ENCODE data around the gene MAGEB3. TPM values are rescaled to one million over a fixed set of nuclear protein-coding genes. Genes with fewer than 3 reads are reported as not detected.

MAGEB3 gene
- total and polyA plus RNA-seq, 9 of the 15 experiments (the other 6 are each of a cell fraction or from before 2014, with no cell fraction given), result 0.07 to 0.11 TPM; not detected in 7

DNA sequence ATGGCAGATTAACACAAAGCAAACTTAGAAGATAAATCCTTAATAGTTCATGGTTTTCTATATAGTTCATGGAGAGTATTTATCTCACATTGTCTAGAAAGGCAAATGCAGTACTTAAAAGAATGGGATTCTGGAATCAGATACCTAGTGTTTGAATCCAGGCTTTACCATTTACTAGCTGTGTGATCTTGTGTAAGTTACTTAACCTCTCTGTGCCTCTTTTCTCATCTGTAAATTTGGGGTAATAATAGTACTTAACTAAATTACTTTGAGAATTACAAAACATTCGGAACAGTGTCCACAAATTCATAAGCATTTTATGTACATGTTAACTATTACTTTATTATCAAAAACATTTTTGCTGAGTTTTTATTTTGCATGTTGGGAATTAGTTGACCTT lies 32.3 kb downstream of the MAGEB3 start:
- DNase-seq (ENCODE audit: extremely low read depth in 1 of 4, low spot score in 3 of 4) (no peak), ATAC-seq (no peak), FAIRE-seq (no peak)
- BruUV-seq (replicated peaks), result no TSS peak
- no peaks in the 10 kb centered on the region for H3K4me1 ChIP-seq (replicated peaks in 1 of 2; ENCODE audit: control insufficient read depth in 2 of 2, insufficient read depth in 2 of 2, low read length in 2 of 2)
- no peak overlapping the region for H3K9ac ChIP-seq (ENCODE audit: insufficient read depth in 1 of 2, low read depth in 2 of 2, low read length in 2 of 2)
- no peaks in the 10 kb centered on the region for H3K9me1 ChIP-seq (ENCODE audit: control insufficient read depth, insufficient read depth, low read length)
- in situ Hi-C loops (cut with MboI), result no loop called here
- 0% methylated on average over 1 of the region's 1 CpG for WGBS (ENCODE audit: insufficient coverage, low coverage, missing lambda C conversion rate)
- H3K4me3 ChIP-seq, result no peak overlapping the region
- intact Hi-C loops (cut with micrococcal nuclease), result no loop called here
- no peak overlapping the region for H3K4me2 ChIP-seq (ENCODE audit: insufficient read depth, low read length)
- ChIA-PET POLR2A (no interaction called here), CTCF (ENCODE audit: low intra/inter-chr PET ratio) (no interaction called here)
- H3K36me3 ChIP-seq (ENCODE audit: control insufficient read depth, insufficient read depth, low read length), result no peaks in the 10 kb centered on the region
- TF ChIP-seq RBM25 (IDR thresholded peaks at IDR 0.05; ENCODE audit: low read depth, low read length, severe bottlenecking) (peak; percentile 98), XRCC4 (IDR thresholded peaks at IDR 0.05; ENCODE audit: extremely low read depth, insufficient read depth, insufficient read length) (no peak), ZFP36 (IDR thresholded peaks at IDR 0.05; ENCODE audit: low read depth, low read length, partially characterized antibody) (peak; percentile 48)
- no peaks in the 10 kb centered on the region for H3K9me3 ChIP-seq (replicated peaks; ENCODE audit: control insufficient read depth, insufficient read depth, low read depth, low read length)
- H2AFZ ChIP-seq (ENCODE audit: low read depth, low read length), result no peak overlapping the region
- H4K20me1 ChIP-seq (replicated peaks; ENCODE audit: control insufficient read depth, insufficient read depth, low read length), result no peaks in the 10 kb centered on the region
- H3K27me3 ChIP-seq (ENCODE audit: control insufficient read depth in 2 of 2, insufficient read depth in 2 of 2, low read length in 2 of 2), result no peaks in the 10 kb centered on the region
- no peaks in the 10 kb centered on the region for H3K79me2 ChIP-seq (ENCODE audit: control insufficient read depth, insufficient read depth, low read length)
- H3K27ac ChIP-seq (ENCODE audit: extremely low read depth, low read depth, low read length), result no peak overlapping the region

DNA sequence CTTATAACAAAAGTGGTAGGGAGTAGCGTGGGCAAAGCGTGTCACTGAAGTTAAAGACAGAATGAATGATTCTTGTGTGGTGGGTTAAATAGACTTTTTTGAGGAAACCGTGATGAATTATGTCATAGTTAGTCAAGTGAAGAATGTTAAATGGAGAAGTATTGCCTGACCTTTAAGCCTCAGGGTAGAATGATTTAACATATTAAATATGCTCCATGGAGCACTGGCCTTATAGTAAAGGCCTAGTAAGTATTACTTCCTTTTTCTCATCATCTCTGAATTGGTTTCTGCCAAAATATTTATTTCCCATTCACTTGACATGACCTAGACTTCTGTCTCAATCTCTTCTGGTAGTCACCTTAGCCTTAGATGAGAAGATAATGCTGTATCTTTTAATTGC lies 40.2 kb downstream of the MAGEB3 start:
- DNase-seq (ENCODE audit: extremely low read depth in 1 of 4, low spot score in 3 of 4) (no peak), ATAC-seq (no peak), FAIRE-seq (no peak)
- intact Hi-C loops (cut with micrococcal nuclease) (loop anchor here (10.0 kb wide), 1 partner anchor 126 kb away; no protein-coding TSS in a partner anchor), in situ Hi-C loops (cut with MboI) (loop anchor here (10.0 kb wide), 1 partner anchor 234 kb away; no protein-coding TSS in a partner anchor)
- no TSS peak for BruUV-seq (replicated peaks)
- H2AFZ ChIP-seq (ENCODE audit: low read depth, low read length), result no peak overlapping the region
- CTCF ChIA-PET (ENCODE audit: low intra/inter-chr PET ratio), result no interaction called here
- H3K79me2 ChIP-seq (ENCODE audit: control insufficient read depth, insufficient read depth, low read length), result no peaks in the 10 kb centered on the region
- POLR2A ChIA-PET, result no interaction called here
- no peak overlapping the region for H3K9ac ChIP-seq (ENCODE audit: insufficient read depth in 1 of 2, low read depth in 2 of 2, low read length in 2 of 2)
- H3K27me3 ChIP-seq (ENCODE audit: control insufficient read depth in 2 of 2, insufficient read depth in 2 of 2, low read length in 2 of 2), result no peaks in the 10 kb centered on the region
- H4K20me1 ChIP-seq (replicated peaks; ENCODE audit: control insufficient read depth, insufficient read depth, low read length), result no peaks in the 10 kb centered on the region
- WGBS (ENCODE audit: insufficient coverage, low coverage, missing lambda C conversion rate), result 5% methylated on average over 3 of the region's 3 CpGs
- no peaks in the 10 kb centered on the region for H3K9me3 ChIP-seq (replicated peaks; ENCODE audit: control insufficient read depth, insufficient read depth, low read depth, low read length)
- no peaks in the 10 kb centered on the region for H3K36me3 ChIP-seq (ENCODE audit: control insufficient read depth, insufficient read depth, low read length)
- no peaks in the 10 kb centered on the region for H3K9me1 ChIP-seq (ENCODE audit: control insufficient read depth, insufficient read depth, low read length)
- no peak overlapping the region for H3K4me3 ChIP-seq
- no peak overlapping the region for H3K27ac ChIP-seq (ENCODE audit: extremely low read depth, low read depth, low read length)
- H3K4me1 ChIP-seq (replicated peaks in 1 of 2; ENCODE audit: control insufficient read depth in 2 of 2, insufficient read depth in 2 of 2, low read length in 2 of 2), result no peaks in the 10 kb centered on the region
- no peak overlapping the region for H3K4me2 ChIP-seq (ENCODE audit: insufficient read depth, low read length)
- TF ChIP-seq SETDB1 (IDR thresholded peaks at IDR 0.05; ENCODE audit: low read length) (no peak), RBM17 (IDR thresholded peaks at IDR 0.05; ENCODE audit: borderline replicate concordance, low read depth, low read length) (no peak), CBX5 (IDR thresholded peaks at IDR 0.05; ENCODE audit: borderline replicate concordance, low read depth) (no peak), ATF1 (CRISPR knock-in tag; IDR thresholded peaks at IDR 0.05) (no peak), ATF1 (tag; IDR thresholded peaks at IDR 0.05) (no peak), RAD51 (IDR thresholded peaks at IDR 0.05; ENCODE audit: borderline replicate concordance, low read depth) (no peak), NCOA6 (IDR thresholded peaks at IDR 0.05) (no peak), EP400 (IDR thresholded peaks at IDR 0.05) (no peak), ESRRB (CRISPR knock-in tag; IDR thresholded peaks at IDR 0.05; ENCODE audit: borderline replicate concordance) (no peak), EGR1 (conservative IDR thresholded peaks at IDR 0.05) (no peak)
- TF ChIP-seq, protein P1, sequence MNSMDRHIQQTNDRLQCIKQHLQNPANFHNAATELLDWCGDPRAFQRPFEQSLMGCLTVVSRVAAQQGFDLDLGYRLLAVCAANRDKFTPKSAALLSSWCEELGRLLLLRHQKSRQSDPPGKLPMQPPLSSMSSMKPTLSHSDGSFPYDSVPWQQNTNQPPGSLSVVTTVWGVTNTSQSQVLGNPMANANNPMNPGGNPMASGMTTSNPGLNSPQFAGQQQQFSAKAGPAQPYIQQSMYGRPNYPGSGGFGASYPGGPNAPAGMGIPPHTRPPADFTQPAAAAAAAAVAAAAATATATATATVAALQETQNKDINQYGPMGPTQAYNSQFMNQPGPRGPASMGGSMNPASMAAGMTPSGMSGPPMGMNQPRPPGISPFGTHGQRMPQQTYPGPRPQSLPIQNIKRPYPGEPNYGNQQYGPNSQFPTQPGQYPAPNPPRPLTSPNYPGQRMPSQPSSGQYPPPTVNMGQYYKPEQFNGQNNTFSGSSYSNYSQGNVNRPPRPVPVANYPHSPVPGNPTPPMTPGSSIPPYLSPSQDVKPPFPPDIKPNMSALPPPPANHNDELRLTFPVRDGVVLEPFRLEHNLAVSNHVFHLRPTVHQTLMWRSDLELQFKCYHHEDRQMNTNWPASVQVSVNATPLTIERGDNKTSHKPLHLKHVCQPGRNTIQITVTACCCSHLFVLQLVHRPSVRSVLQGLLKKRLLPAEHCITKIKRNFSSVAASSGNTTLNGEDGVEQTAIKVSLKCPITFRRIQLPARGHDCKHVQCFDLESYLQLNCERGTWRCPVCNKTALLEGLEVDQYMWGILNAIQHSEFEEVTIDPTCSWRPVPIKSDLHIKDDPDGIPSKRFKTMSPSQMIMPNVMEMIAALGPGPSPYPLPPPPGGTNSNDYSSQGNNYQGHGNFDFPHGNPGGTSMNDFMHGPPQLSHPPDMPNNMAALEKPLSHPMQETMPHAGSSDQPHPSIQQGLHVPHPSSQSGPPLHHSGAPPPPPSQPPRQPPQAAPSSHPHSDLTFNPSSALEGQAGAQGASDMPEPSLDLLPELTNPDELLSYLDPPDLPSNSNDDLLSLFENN (IDR thresholded peaks at IDR 0.05; ENCODE audit: low read depth in 2 of 2, low read length in 2 of 2), result no peak
